OCI-M2 (cell line): ENCODE results near the gene MS4A5.

Experiments used
- DNase-seq: peaks from one replicate; lab custom pipeline; 2025; ENCODE audit not compliant: unreplicated experiment; lab: John Stamatoyannopoulos, UW

Gene MS4A5

DNA sequence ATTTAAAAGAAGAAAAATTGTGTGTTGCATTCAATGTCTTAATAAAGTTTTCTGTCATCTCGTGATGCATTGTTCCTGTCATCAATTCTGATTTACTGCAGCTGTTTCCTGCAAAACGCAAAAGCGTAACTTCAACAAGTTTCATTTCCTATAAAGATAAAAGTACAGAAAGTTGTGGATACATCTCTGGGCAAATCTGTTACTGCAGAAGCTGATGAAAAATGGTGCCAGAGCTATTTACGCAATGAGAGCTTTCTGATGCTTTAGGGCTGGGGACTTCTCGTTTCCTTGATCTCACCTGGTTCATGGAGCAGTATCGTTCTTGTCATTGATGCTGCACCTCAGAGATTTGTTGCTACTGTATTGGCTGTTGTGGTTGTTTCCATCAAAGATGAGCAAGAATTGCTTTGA, 47.7 kb downstream of the MS4A5 start:
- DNase-seq: no peak

DNA sequence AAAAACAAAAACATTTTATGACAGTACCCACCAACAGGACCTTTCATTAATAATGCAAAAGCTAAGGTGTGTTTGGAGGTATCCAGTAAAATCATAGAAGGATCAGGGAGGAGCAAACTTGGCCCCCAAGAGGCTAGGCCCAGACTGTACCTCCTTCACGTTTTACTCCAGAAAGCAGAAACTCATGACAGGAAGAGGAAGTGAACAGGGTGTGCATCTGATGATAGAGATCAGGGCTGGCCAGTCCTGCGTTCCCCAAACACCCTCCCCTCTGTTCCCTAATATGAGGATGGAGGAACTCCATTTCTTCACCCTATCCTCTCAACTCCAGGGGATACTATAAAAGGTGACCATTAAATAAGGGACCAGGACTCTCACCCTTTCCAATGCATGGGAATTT, 53.0 kb downstream of the MS4A5 start:
- DNase-seq: no peak

DNA sequence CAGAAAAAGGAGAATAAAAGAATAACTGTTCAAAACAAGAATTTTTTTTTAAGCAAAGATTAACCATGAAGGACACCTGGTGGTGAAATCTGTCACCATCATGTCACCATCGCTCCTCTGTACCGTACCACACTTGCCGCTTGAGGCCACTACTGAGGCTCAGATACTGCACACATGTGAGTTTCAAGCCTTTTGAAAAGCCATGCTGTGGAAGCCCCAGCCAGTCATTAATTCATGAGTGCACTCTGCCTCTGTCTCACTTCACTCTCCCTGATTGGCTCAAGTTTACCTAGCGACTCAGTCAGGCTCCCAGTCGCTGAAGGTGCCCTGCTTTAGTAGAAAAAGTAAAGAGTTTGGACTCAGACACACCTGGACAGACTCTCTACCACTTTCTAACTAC, 56.6 kb downstream of the MS4A5 start:
- DNase-seq: no peak

DNA sequence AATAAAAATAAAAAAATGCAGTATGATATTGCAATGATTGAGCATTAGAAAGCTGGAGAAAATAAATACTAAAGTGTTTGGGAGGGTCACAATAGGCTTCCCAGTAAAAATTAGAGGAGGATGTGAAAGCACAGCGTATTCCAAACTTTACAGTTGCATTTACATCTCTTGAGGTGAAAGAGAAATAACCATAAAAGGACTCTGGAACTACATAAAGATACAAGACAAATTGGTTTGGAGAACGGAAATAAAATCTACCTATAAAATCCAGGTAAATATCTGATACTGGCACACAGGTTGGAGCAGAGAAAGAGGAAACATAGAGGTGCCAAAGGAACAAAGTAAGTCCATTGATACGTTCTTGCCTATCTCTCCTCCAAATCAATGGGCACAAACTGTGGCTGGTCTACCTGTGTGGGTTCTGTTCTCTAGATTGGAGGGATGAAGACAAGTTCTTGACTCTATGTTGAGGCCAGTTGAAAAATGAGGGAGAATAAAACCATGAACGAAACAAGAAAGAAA, 63.2 kb downstream of the MS4A5 start, which contains the start of gene MS4A12:
Gene MS4A12 (plus strand): TSS at position 291 of the 522 bp plus-strand sequence. CDS start 4,541 bp downstream, outside the sequence.
- DNase-seq: no peak

DNA sequence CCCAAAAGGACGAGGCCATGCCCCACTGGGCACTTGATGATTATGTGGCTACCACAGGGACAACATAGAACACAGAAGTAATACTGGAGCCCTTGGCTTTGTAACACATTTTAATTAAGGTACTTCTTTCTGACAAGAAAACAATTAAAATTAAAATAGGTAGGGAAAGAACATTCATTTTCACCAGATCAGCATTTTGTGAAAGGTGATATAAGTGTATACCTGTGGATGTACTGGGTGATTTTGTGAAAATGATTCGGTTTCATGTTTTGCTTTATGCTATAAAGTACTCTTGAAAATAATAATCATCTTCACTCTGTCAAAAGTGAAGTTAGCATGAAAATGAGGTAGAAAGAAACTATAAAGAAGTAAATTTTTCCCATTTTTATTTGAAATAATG, 64.1 kb downstream of the MS4A5 start:
- DNase-seq: no peak
